LNCAP (cell line): ENCODE data around the gene CANT1.

Source experiments
- CTCF ChIP-seq: fragments of 450-650 bp; IDR thresholded peaks from 2 replicates; pipeline ENCODE4 v1.5.1; 2017; ENCODE audit warnings: mild to moderate bottlenecking

Gene CANT1

GRCh38 chr17:79041041-79041570 is 31.5 kb upstream of the CANT1 start:
- no peak for TF ChIP-seq CTCF

GRCh38 chr17:79039886-79040285 is 30.3 kb upstream of the CANT1 start:
- TF ChIP-seq CTCF: no peak

- TF ChIP-seq CTCF: no peak
These were observed 29.6 kb upstream of the CANT1 start for GRCh38 chr17:79039171-79039570.

- no peak for TF ChIP-seq CTCF
These were observed 29.1 kb upstream of the CANT1 start for GRCh38 chr17:79038545-79039135.

- TF ChIP-seq CTCF: no peak
These were observed 27.0 kb upstream of the CANT1 start for GRCh38 chr17:79036596-79036995.

- no peak for TF ChIP-seq CTCF
These were observed 26.6 kb upstream of the CANT1 start for GRCh38 chr17:79036181-79036580.

GRCh38 chr17:79035686-79036085 is 26.1 kb upstream of the CANT1 start:
- TF ChIP-seq CTCF: no peak
